Fibroblast of pulmonary artery (primary cell): ENCODE results near the gene HSF4.

ENCODE experiments used
- DNase-seq: peaks from one replicate; pipeline ENCODE4 v3.0.0-alpha.2; 2010; ENCODE audit warnings: low read depth
- H3K4me3 ChIP-seq: replicated peaks from 2 replicates; pipeline ENCODE4 v1.5.1; 2011; ENCODE audit warnings: low read depth, mild to moderate bottlenecking, control low read depth, low read length, moderate library complexity
- TF ChIP-seq, protein P1 (sequence below): IDR thresholded peaks from 2 replicates; pipeline ENCODE4 v1.5.1; 2011; ENCODE audit warnings: mild to moderate bottlenecking, control low read depth, low read length, inconsistent platforms; ENCODE audit errors: missing control alignments

HSF4 gene

DNA sequence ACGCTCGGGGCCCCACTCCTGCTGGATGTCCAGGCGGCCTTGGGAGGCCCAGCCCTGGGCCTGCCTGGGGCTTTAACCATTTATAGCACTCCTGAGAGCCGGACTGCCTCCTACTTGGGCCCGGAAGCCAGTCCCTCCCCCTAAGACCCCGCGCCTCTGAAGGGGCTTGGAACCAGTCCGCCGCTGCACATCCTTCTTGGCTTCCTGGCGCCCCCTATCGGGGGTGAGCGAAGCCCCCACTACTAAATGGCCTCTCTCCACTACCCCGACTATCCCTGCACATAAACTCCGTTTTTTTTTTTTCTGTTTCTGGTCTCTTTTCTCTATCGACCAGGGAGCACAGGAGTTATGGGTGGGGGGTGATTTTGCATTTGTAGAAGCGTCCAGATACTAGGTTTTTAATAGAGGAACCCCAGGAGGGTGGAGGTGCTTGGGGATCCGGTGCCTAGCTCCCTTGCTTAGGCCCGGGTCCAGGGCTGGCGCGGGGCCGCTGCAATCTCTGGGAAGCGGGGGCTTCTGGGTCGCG, 5.2 kb downstream of the HSF4 start:
- H3K4me3 ChIP-seq, result peak overlapping the region; percentile 55
- DNase-seq, result no peak

DNA sequence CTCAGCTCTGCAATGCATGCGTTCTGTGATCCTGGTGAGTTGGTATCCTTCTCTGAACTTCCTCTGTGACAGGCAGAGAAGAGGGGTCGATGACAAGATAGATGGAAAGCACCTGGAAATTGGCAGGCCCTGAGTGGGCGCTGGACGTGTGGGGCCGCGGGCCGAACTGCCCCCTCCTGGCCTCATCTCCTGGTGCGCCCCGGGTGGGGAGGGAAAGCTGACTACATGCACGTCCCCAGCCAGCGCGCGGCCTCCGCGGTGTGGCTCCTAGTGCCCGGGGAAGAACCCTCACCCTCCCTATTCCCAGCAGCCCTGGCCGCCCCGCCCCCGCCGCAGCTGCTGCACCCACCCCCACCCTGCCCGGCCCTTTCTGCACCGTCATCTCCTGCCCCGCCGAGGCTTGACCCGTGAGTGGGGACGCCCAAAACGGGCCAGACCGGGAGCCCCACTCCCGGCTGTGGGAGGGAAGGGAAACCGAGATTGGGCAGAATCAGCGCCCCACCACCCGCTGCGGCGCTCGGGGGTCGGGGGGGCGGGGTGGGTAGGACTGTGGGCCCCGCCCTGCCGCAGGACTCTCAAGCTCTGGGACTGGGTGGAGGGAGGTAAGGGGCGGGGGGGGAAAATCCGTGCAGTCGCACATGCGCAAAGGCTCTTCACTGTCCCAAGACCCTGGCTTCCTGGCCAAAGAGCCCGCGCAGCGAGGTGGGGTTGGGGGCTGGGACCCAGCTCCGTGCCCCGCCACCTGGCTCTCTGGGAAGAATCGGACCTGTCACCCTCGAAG, 5.8 kb downstream of the HSF4 start, which contains the start of gene NOL3:
TSS of gene NOL3 (plus strand) at position 371 of the 781 bp plus-strand sequence.
- DNase-seq, result peak; percentile 86
- peak within 1 kb of the TSS; percentile 55 for H3K4me3 ChIP-seq
- TF ChIP-seq, protein P1, sequence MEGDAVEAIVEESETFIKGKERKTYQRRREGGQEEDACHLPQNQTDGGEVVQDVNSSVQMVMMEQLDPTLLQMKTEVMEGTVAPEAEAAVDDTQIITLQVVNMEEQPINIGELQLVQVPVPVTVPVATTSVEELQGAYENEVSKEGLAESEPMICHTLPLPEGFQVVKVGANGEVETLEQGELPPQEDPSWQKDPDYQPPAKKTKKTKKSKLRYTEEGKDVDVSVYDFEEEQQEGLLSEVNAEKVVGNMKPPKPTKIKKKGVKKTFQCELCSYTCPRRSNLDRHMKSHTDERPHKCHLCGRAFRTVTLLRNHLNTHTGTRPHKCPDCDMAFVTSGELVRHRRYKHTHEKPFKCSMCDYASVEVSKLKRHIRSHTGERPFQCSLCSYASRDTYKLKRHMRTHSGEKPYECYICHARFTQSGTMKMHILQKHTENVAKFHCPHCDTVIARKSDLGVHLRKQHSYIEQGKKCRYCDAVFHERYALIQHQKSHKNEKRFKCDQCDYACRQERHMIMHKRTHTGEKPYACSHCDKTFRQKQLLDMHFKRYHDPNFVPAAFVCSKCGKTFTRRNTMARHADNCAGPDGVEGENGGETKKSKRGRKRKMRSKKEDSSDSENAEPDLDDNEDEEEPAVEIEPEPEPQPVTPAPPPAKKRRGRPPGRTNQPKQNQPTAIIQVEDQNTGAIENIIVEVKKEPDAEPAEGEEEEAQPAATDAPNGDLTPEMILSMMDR, result no peak

More for the DNA sequence above, 5.2 kb downstream of the HSF4 start:
- TF ChIP-seq, protein P1, result peak; percentile 65

DNA sequence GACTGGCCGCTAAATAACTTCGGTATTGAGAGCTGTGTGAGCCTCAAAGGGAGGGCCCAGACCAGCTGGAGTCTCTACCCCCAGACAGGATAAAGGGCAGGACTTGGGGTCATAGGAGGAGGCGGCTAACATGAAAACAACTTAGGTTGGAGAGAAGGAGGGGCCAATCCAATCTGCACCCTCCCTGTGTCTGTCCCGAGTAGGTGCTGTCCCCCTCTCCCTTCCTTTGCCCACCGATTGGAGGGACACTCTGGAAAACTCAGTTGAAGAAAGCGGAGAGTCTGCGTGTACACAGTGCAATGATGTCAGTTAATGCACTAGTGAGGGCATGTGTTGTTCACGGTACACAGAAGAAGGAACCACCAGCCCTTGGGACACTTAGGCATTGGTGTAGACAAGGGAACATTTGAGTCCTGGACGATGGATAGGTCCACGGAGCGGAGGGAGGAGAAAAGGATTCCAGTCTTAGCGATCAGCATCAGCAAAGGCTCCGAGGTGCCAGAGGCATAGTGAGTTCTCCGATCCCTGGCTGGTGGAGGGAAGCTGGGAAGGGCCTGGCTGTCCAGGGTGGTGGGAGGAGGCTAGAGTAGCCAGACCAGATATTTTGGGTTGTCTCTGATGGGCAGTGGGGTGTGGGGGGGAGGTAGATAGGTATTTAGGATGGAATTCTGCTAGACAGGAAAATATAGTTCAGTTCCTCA, 6.6 kb downstream of the HSF4 start:
- DNase-seq, result no peak
- TF ChIP-seq, protein P1, result no peak
- H3K4me3 ChIP-seq, result peak overlapping the region; percentile 55

DNA sequence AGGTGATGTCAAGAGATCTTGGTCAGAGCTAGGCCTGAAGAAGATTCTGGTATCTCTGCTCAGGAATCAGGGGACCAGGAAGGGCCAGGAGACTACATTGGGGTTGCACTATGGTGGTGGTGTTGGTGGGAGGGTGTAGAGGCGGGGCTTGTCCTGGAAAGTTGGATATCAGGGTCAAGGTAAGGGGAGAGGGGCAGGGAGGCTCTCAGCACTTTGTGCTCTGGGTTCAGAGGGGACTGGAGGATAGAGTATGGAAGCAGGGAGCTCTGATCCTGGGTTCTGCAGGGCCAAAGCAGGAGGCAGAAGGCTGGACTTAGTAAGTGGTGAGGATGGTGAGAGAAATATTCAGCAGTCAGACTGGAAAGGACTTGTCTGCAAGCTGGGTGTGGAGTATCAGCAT, 8.8 kb downstream of the HSF4 start:
- TF ChIP-seq, protein P1, result no peak
- no peak for DNase-seq
- H3K4me3 ChIP-seq, result peak overlapping the region; percentile 52

DNA sequence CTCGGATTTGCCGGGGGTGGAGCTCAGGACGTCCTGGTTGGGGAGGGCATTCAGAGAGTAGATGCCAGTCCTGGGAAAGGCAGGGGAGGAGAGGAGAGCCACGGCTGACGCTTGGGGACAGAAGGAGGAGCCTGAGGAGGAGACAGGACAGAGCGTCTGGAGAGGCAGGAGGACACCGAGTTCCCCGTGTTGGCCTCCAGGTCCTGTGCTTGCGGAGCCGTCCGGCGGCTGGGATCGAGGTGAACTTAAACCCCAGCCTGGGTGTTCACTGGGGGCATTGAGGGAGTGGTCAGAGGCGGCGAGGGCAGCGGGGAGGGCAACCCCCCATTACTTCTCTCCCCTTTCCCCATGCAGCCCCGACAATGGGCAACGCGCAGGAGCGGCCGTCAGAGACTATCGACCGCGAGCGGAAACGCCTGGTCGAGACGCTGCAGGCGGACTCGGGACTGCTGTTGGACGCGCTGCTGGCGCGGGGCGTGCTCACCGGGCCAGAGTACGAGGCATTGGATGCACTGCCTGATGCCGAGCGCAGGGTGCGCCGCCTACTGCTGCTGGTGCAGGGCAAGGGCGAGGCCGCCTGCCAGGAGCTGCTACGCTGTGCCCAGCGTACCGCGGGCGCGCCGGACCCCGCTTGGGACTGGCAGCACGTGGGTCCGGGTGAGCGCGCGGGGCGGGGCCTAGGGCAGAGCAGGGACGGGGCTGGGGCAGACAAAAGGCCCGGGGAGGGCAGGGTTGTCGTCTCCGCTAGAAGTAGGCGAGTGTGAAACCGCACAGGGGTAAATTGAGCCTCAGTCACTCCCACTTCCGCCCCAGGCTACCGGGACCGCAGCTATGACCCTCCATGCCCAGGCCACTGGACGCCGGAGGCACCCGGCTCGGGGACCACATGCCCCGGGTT, 9.5 kb downstream of the HSF4 start:
- peak; percentile 85 for DNase-seq
- peak overlapping the region; percentile 52 for H3K4me3 ChIP-seq

More for the DNA sequence above, 9.5 kb downstream of the HSF4 start:
- TF ChIP-seq, protein P1, result peak; percentile 27
